GM18519 (cell line): ENCODE data around the gene OSBPL10.

Source experiments
- ATAC-seq: cut with Tn5 transposase; IDR thresholded peaks from one replicate; pipeline ENCODE4 v1.9.1; 2021; ENCODE audit warnings: mild to moderate bottlenecking, moderate library complexity; ENCODE audit not compliant: unreplicated experiment, low FRiP score

The OSBPL10 gene

GRCh38 chr3:31927811-31928210 lies 53.3 kb downstream of the OSBPL10 start:
- no peak for ATAC-seq

- ATAC-seq: no peak
Observed at GRCh38 chr3:31926543-31926942, 54.5 kb downstream of the OSBPL10 start.

- peak; percentile 43 for ATAC-seq
Observed at GRCh38 chr3:31925271-31925630, 55.8 kb downstream of the OSBPL10 start.

- ATAC-seq: no peak
Observed at GRCh38 chr3:31924610-31925270, 56.3 kb downstream of the OSBPL10 start.

- no peak for ATAC-seq
Observed at GRCh38 chr3:31922962-31923361, 58.1 kb downstream of the OSBPL10 start.

GRCh38 chr3:31921837-31922236 lies 59.2 kb downstream of the OSBPL10 start:
- ATAC-seq: no peak

- no peak for ATAC-seq
Observed at GRCh38 chr3:31920310-31920709, 60.8 kb downstream of the OSBPL10 start.

- no peak for ATAC-seq
Observed at GRCh38 chr3:31919528-31919927, 61.5 kb downstream of the OSBPL10 start.

GRCh38 chr3:31918179-31919150 lies 62.6 kb downstream of the OSBPL10 start:
- peak; percentile 54 for ATAC-seq

GRCh38 chr3:31917303-31918005 lies 63.6 kb downstream of the OSBPL10 start:
- ATAC-seq: peak; percentile 79

- ATAC-seq: no peak
Observed at GRCh38 chr3:31911643-31912042, 69.4 kb downstream of the OSBPL10 start.

GRCh38 chr3:31911124-31911523 lies 69.9 kb downstream of the OSBPL10 start:
- no peak for ATAC-seq

- ATAC-seq: no peak
Observed at GRCh38 chr3:31909455-31909854, 71.6 kb downstream of the OSBPL10 start.

- no peak for ATAC-seq
Observed at GRCh38 chr3:31908391-31909097, 72.5 kb downstream of the OSBPL10 start.

- no peak for ATAC-seq
Observed at GRCh38 chr3:31906182-31906581, 74.9 kb downstream of the OSBPL10 start.

- ATAC-seq: no peak
Observed at GRCh38 chr3:31903686-31904431, 77.2 kb downstream of the OSBPL10 start.

GRCh38 chr3:31900583-31900982 lies 80.5 kb downstream of the OSBPL10 start:
- ATAC-seq: no peak

- no peak for ATAC-seq
Observed at GRCh38 chr3:31896648-31897433, 84.2 kb downstream of the OSBPL10 start.

- no peak for ATAC-seq
Observed at GRCh38 chr3:31896026-31896425, 85.0 kb downstream of the OSBPL10 start.
